ENCODE results near the gene IL12RB1. TPM values are rescaled to one million over a fixed set of nuclear protein-coding genes. Genes with fewer than 3 reads are reported as not detected.

IL12RB1 gene
- total RNA-seq, 1 experiment from 2014 or later: 0.36 TPM

DNA sequence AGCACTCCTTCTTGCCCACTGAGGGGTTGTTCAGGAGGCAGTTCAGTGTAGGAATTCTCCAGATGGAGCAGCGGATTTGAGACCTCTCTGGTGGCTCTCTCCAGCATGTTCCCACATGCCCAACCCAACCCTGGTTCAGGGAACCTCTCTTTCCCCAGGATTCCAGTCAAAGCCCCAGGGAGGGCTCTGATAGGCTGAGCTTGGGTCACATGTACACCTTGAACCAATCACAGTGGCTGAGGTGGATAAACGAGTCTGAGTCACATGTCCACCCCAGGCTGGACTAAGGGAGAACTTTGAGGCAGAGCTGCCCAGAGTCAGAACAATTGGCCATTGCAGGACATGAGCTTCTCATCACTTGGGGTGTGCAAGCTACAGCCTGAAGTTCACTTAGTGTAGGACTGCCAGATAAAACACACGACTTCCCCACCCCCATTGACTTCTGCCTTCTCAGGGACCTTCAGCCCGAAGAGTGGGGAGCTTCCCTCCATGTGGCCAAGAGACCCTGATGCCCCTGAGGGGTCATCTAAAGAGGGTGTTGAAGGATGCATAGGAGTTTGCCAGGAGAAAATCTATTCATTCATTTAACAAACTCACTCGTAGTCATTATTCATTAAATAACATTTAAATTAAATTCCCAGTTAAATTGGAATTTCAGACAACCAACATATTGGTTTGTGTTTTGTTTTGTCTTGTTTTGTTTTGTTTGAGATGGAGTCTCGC lies 6.9 kb upstream of the IL12RB1 start:
- no peak overlapping the region for H3K4me3 ChIP-seq (ENCODE audit: low read depth in 2 of 2, low read length in 2 of 2)
- in situ Hi-C loops (cut with HindIII; ENCODE audit: low pct_unique_long_range_greater_than_20kb, low sequenced_read_pairs): no loop called here
- ChIA-PET POLR2A (no interaction called here), CTCF (no interaction called here)
- H3K4me1 ChIP-seq (ENCODE audit: control insufficient read depth, insufficient read depth, low read length): peaks cover 6% of the 10 kb centered on the region; the same call in 1 of the 2 replicates
- no peak overlapping the region for H3K27ac ChIP-seq (ENCODE audit: low read length)
- H3K27me3 ChIP-seq (ENCODE audit: control insufficient read depth, insufficient read depth, low read length): no peaks in the 10 kb centered on the region
- H3K9me3 ChIP-seq (ENCODE audit: control insufficient read depth, insufficient read depth, low read depth, low read length): no peaks in the 10 kb centered on the region
- no TSS peak for BruUV-seq (replicated peaks)
- H3K36me3 ChIP-seq (ENCODE audit: control insufficient read depth, insufficient read depth, low read length): no peaks in the 10 kb centered on the region
- TF ChIP-seq SIN3A (IDR thresholded peaks at IDR 0.05; ENCODE audit: borderline replicate concordance, insufficient read depth, low read depth, low read length) (no peak), REST (IDR thresholded peaks at IDR 0.05; ENCODE audit: insufficient read depth in 1 of 2, low read depth in 2 of 2, low read length in 1 of 2) (no peak), CTCF (IDR thresholded peaks at IDR 0.05) (no peak), POLR2AphosphoS5 (IDR thresholded peaks at IDR 0.05; ENCODE audit: low read depth, low read length) (no peak), TCF7L2 (IDR thresholded peaks at IDR 0.05; ENCODE audit: low read depth, low read length) (no peak)
- DNase-seq (ENCODE audit: low read depth, low spot score) (no peak), ATAC-seq (no peak)
- intact Hi-C loops (cut with micrococcal nuclease; ENCODE audit: unreplicated experiment): no loop called here

- POLR2A ChIA-PET: no interaction called here
- no peak for ATAC-seq
- DNase-seq (ENCODE audit: low read depth, low spot score): no peak
- H3K27me3 ChIP-seq (ENCODE audit: control insufficient read depth, insufficient read depth, low read length): no peaks in the 10 kb centered on the region
- in situ Hi-C loops (cut with HindIII; ENCODE audit: low pct_unique_long_range_greater_than_20kb, low sequenced_read_pairs): no loop called here
- TF ChIP-seq SIN3A (IDR thresholded peaks at IDR 0.05; ENCODE audit: borderline replicate concordance, insufficient read depth, low read depth, low read length) (no peak), CTCF (IDR thresholded peaks at IDR 0.05) (no peak), POLR2AphosphoS5 (IDR thresholded peaks at IDR 0.05; ENCODE audit: low read depth, low read length) (no peak), TCF7L2 (IDR thresholded peaks at IDR 0.05; ENCODE audit: low read depth, low read length) (no peak), REST (IDR thresholded peaks at IDR 0.05; ENCODE audit: insufficient read depth in 1 of 2, low read depth in 2 of 2, low read length in 1 of 2) (no peak)
- no peaks in the 10 kb centered on the region for H3K36me3 ChIP-seq (ENCODE audit: control insufficient read depth, insufficient read depth, low read length)
- no peak overlapping the region for H3K4me3 ChIP-seq (ENCODE audit: low read depth in 2 of 2, low read length in 2 of 2)
- no TSS peak for BruUV-seq (replicated peaks)
- intact Hi-C loops (cut with micrococcal nuclease; ENCODE audit: unreplicated experiment): no loop called here
- no peaks in the 10 kb centered on the region for H3K4me1 ChIP-seq (ENCODE audit: control insufficient read depth, insufficient read depth, low read length)
- H3K27ac ChIP-seq (ENCODE audit: low read length): no peak overlapping the region
- CTCF ChIA-PET: no interaction called here
- H3K9me3 ChIP-seq (ENCODE audit: control insufficient read depth, insufficient read depth, low read depth, low read length): no peaks in the 10 kb centered on the region
Observed at GRCh38 chr19:18091217-18091608, 4.5 kb upstream of the IL12RB1 start.
